Spleen (tissue), 7 donors: ENCODE measurements around the gene TEAD1.

Source experiments
- CTCF ChIP-seq, 11 experiments: fragments of 200-600 bp in 7 of 11; fragments of 450-650 bp in 4 of 11; sonication (generic) in 4 of 11; IDR thresholded peaks in 8 of 11; conservative IDR thresholded peaks in 3 of 11; 1 replicate in 7 of 11; 2 replicates in 4 of 11; pipeline versions ENCODE4 v1.4.0 to v1.8.0; 2016 to 2021; ENCODE audit warnings: antibody characterized with exemption in 11 of 11, inconsistent platforms in 4 of 11, mild to moderate bottlenecking in 1 of 11
- POLR2A ChIP-seq, 3 donors: fragments of 450-650 bp; IDR thresholded peaks; one replicate each; pipeline ENCODE4 v1.5.1; 2017; ENCODE audit warnings: antibody characterized with exemption in 3 of 3, mild to moderate bottlenecking in 1 of 3
- POLR2AphosphoS5 ChIP-seq, 3 donors: sonication (generic); formaldehyde crosslinking; IDR thresholded peaks; one replicate each; pipeline ENCODE4 v1.5.1; 2017; ENCODE audit warnings: antibody characterized with exemption in 3 of 3
- donor health status: DM: no; HTN: no; CAD: no; lungs with moderate emphysema.
- donor health status: DM: no; HTN: no; CAD: no.
- donor health status: DM: no; HTN: no; CAD: no.

- no peak for TF ChIP-seq CTCF (IDR thresholded peaks at IDR 0.05 in 8 of 11, conservative IDR thresholded peaks at IDR 0.05 in 3 of 11)
- no peak for TF ChIP-seq POLR2A (IDR thresholded peaks at IDR 0.05)
- no peak for TF ChIP-seq POLR2AphosphoS5 (IDR thresholded peaks at IDR 0.05)
These were observed 134.3 kb downstream of the TEAD1 start for GRCh38 chr11:12808519-12808918.
